HG03108 (cell line): ENCODE data around the gene DNAJC15.

Experiments
- ATAC-seq: cut with Tn5 transposase; IDR thresholded peaks from one replicate; pipeline ENCODE4 v1.9.1; 2021; ENCODE audit warnings: moderate library complexity; ENCODE audit not compliant: unreplicated experiment

Gene DNAJC15

DNA sequence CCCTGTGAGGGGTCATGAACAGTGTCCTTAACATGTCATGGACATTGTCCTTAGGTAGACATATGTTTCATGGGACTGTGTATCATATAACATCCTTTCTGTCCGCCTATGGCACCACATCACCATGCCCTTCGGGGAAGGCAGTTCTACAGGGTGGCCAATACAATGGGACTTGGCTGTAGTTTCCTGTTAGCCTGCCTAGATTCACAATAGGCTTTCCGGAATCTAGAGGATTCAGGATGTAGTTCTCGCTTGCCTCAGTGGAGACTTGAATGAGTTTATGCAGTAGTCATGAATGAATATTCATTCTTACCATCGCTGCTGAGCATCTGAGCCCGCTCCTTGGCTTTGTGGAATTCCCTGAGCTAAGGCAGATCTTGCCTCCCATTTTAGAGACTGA lies 100.5 kb downstream of the DNAJC15 start:
- no peak for ATAC-seq

DNA sequence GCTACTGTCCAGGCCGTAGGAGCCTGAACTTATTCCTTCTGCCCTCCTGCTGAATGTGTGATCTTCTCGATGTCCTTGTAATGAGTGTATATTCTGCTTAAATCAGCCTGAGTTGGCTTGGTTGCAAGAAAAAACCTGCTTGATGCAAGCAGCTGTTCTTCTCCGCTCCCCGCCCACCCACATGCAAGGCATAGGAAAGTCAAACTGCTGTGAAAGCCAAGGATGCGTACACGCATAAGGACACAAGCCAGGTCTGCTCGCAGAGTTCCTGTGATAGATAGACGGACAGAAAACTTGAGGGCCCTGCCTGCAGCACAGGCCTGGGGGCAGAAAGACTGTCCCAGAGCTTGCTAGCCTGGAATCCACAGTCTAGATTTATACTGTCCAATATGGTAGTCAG lies 101.1 kb downstream of the DNAJC15 start:
- no peak for ATAC-seq

DNA sequence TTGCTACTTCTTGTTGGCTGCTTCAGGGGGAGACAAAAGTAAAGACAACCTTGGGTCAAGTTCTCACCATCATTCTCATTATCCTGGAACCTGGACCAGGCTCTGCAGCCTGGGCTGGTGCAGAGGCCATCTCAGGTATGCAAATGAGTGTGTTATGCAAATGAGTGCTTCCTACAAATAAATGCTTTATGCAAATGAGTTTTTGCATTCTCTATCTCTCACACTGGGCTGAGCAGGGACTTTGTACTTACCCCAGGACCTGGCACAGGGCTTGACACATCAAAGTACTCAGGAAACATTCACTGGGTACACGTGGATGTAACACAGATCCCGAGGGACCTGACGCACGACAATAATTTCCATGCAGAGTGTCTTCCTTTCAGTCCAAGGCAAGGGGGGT lies 103.0 kb downstream of the DNAJC15 start:
- ATAC-seq, result no peak

DNA sequence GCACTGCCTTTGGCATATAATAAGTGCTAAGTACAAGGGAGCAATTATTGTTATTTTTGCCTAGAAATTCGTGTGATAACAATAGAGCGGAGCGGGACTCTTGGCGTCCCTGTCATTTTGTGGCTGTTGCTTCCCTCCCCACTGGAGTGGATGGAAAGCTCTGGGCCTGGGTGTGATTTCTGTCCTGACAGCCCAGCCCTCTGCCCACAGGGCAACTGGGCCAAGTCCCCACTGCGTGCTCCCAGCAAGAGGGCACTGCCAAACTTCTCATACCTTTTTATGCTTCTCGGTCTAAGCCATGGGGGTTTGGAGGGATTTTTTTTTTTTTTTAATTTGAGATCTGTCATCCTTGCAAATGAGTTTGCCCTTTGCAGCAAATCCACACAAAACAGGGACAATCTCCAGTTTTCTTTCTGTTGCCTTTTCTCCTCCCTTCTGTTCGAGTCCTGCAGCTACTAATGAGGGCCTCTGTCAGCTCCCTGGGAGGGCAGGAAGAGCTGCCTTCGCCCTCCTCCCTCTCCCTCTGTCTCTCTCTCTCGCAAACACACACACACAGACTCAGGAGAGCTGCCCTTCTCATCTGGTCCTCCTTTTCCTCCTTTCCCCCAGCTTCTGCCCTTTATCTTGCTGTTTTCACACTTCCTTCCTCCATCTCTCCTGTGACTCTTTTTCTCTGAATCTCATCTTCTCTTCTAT lies 103.9 kb downstream of the DNAJC15 start:
- ATAC-seq, result no peak

DNA sequence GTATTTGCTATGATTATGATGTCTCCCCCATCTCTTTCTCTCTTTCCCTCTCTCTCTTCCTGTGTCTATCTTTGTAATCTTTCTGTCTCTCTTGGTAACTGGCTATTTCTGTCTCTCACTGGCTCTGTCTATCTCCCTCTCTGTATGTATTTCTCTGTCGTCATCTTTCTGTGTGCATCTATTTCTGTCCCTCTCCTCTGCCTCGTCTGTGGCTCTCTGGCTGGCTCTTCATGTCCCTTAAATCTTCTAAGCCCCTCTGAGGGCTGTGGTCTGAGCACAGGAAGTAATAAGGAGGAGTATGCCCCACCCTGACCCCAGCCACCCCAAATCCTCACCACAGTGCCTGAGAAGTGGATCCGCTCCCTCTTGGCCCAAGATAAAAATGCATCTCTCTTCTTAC lies 104.4 kb downstream of the DNAJC15 start:
- ATAC-seq, result no peak

DNA sequence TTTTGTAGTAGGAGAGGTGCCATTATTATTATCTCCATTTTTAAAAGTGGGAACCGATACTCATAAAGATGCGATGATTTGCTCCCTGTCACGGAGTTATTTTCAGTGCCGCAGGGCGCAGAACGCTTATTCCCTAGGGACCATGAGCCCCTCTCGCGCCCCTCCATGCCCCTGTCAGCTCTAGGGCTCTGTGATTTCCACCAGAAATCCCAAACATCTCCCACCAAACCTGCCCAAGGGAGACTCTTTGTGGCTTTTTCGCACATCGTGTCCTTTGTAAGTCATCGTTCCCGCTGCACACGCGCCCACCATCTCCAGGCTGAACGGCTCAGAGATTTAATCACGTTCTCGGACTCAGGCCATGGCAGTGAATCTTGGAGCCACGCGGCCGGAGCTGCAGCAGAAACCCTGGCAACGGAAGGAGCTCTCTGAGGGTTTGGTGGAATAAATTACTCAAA lies 105.1 kb downstream of the DNAJC15 start:
- no peak for ATAC-seq

DNA sequence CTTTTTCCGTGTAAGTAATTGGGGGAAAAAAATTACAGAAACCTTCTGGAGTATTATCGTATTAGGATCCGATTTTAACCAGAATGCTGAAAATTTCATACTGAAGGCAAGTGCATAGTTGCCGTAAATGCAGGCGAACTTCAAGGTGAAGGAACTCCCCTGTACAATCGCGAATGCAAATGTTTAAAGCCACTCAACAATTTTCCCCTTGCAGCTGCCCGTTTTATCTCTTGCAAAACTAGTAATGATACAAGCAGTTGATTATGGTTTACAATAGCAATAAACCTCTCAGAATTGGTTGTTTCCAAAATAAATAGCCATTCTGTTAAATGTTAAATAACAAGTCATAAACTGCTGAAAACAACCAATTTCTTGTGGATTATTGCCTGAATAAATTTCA lies 105.7 kb downstream of the DNAJC15 start:
- ATAC-seq, result no peak

DNA sequence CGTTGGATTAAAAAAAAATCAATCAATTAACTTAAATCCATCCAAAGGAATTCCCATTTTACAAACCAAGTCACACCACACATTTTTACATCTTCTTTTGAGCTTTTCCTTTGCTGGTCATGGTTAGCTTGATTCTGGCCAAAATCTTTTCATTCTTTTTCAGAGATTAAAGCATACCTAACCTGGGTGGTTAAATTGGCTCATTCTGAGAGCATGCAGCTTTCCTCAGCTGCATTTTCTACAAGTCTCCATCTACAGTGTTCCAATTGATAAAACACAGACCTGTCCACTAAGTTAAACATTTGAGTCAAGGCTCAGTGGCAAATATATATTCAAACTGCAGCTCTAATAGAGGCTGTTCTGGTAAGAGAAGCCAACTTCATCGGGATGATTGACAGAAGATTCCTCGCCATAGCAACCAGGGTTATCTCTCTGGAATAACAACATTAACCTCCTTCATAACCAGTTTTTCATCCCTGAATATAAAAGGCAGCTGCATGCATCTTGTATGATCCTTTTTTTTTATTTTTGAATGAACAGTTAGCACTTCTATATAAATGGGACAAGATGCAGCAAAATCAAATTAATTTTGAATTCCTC lies 106.2 kb downstream of the DNAJC15 start:
- ATAC-seq, result no peak

DNA sequence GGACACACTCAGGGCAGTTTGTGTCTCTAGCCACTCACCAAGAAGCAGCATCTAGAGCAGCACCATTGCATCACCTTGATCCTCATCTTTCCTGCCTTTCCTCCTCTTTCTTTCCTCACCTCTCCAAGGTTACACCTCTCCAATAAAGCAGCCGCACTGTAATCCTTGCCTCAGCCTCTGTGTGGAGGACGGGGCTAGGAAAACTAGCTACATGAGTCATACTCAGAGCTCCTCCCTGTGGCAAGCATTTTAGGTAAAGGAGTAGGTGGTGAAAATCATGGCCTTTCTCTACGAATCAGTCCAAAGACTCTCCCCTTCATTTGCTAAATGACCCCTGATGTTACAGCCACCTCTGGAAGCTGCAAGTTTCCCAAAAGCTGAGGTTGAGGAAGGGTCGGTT lies 108.9 kb downstream of the DNAJC15 start:
- ATAC-seq, result no peak

DNA sequence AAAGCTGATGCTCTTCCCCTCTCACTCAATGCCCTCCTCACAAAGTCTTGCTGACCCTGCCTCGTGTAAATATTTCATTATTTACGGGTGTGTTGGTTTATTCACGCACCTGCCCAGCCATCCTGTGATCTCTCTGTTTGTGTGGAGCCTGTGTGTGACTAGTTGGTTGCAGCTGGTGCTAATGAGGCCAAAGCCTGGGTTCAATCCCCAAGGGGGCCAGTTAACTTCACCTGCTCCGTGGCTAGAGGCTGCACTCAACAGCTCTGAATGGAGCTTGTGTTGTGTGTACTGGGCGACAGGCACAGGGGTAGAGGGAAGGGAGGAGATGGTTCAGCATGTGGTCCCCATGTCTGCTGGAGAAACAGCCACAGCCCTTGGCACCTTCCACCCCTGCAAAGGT lies 109.5 kb downstream of the DNAJC15 start:
- no peak for ATAC-seq

DNA sequence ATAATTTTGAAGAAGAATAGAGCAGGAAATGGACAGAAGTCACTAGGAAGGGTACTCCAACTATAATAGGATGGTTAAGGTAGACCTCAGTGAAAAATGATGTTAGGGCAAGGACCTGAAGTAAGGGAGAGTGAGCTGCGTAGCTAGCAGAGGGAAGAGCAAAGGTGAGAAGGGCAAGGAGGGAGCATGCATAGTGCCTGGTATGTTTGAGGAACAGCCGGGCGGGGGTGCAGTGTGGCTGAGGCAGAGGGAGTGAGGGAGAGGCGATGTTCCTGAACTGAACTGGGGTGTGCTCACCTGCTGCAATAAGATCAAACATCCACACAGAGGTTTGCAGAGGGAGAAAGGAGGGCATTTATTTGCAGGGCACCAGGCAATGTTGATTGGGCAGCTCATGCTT lies 110.4 kb downstream of the DNAJC15 start:
- no peak for ATAC-seq

DNA sequence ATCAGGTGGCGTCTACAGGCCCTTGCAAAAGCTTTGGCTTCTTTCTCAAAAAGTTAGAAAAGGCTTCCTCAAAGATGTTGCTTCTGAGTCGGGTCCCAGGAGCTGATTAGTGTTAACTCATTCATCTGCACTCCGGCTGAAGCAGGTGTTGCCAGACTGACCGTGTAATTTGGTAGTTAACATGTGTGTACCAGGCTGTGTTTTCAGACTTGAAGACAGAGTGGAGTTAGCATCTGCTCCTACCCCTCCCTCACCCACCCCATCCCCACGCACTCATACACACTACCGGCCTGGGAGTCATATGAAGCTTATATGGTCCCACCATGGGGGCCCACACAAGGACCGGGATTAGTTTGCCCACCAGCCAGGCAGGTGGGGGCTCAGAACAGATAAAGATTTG lies 111.5 kb downstream of the DNAJC15 start:
- no peak for ATAC-seq

DNA sequence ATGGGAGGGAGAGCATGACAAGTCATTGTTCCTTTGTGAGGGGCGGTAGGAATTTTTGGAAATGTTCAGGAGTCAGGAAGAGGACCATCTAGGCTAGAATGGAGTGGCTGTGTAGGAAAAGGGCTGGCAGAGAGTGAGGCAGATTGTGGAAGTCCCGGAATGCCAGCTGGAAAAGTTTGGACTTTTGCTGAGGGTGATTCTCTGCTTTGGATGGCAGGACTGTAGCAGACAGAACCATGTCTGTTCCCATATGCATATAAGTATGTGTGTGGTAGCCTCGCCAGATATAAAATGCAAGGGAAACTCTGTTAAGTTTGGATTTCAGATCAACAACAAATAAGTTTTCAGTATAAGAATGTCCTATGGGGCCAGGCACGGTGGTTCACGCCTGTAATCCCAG lies 112.1 kb downstream of the DNAJC15 start:
- no peak for ATAC-seq

DNA sequence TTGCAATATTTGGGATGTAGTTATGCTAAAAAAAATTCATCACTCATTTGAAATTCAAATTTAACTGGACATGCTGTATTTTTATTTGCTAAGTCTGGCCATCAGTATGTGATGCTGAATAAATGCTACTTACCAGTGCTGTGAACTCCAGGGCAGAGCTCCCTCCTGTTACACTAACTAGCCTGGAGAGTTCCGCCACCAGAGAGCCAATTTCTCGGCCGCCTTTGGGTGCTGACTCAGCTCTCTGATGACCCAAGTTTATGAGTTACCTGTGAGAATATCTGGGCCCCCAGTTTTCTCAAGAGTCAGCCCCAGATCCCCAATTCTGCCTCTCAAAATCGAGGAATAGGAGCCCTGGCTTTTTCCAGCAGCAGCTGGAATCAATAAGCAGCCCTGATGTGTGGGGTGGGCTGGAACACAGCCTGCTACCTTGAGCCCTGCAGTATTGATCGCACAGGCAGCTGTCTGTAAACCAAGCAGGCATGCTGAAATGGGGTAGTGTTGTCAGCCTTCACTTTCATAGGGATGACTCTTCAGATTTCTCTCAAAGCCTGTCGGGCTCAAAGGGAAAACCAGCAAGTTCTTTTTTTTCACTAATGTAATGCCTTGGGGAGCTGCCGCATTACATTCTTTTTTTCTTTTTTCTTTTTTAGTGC lies 113.7 kb downstream of the DNAJC15 start:
- ATAC-seq, result no peak

DNA sequence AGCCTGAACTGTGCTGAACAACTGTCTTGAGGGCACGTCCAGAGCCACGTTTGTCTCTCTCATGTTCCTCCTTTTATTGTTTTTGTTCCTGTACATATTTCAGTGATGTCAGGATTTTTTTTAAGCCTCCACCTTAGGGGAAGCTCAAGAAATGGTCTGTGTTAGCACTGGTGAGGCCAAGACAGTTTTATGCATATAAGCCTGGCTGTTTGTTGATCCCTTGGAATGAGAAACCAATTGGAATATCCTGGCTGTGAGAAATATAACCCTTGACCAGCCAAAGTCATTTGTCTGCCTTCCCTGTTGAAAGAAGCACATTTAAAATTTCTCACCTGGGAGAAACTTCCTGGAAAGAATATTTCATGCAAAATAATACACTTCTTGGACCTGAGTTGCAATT lies 115.8 kb downstream of the DNAJC15 start:
- ATAC-seq, result no peak

DNA sequence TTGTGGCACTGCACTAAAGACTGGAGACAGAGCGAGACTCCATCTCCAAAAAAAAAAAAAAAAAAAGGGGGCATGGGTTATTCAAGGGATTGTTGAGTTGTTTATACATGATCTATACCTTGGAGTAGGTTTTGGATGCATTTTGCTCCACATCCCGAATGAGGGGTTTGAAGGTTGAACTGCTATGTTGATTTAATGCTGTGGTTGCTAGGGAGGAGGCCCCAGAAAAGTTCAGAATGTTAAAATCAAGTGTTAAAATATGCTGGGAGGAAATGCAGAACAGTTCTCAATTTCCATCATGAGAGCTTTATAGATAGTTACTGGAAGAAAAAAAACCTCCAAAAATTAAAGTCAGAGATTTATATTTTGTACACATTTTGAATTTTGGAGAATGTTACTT lies 116.5 kb downstream of the DNAJC15 start:
- ATAC-seq, result no peak

DNA sequence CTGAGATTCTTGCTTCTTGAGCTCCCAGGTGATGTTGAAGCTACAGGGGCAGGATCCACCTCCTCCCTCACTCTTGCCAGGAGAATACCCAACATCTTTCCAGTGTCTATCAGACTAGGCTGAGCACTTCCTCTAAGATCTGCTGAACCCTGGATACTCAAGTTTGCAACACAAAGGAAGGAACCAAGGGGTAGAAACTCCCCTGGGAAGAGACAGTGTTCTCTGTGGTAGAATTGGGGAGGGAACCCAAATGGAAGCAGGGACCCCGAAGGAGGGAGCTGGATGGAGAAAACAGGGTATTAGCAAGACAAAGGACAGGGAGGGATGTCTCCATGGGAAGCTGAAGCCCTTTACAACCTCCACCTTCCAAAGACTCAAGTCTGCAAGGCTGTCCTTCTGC lies 117.6 kb downstream of the DNAJC15 start:
- no peak for ATAC-seq

DNA sequence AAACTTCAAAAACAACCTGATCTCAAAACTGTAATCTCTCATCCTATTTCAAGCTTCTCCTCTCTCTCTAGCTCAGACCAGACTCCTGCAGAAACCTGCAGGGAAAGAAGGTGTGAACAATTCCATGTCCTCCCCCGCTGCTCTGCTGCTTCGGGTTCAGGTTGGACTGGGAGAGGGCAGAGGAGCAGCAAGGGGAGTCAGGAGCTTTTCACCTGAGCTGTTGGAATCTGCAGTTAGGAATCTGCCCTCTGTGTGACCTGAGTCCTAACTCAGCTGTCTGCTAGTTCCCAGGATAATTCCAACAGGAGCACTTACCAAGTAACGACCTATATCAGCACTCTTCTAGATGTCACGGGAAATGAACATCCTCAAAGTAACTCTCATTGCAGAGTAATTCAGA lies 118.3 kb downstream of the DNAJC15 start:
- no peak for ATAC-seq

DNA sequence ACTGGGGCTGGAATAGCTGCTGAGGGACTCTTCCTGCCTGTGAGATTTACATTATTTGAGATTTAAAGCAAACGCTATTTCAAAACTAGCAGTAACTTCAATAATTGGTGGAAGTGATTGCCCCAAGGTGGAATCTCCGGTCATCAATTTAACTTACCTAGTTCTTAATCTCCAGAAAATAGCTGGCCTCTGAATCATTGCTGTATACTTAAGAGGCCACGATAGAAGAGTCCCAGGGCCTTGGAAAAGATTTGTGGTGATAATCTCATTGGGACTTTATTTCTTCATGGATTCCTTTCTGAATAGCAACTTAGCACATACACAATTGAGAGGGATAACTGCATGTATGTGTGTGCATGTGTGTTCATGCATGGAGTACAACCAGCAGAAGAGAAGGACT lies 120.2 kb downstream of the DNAJC15 start:
- ATAC-seq, result no peak

DNA sequence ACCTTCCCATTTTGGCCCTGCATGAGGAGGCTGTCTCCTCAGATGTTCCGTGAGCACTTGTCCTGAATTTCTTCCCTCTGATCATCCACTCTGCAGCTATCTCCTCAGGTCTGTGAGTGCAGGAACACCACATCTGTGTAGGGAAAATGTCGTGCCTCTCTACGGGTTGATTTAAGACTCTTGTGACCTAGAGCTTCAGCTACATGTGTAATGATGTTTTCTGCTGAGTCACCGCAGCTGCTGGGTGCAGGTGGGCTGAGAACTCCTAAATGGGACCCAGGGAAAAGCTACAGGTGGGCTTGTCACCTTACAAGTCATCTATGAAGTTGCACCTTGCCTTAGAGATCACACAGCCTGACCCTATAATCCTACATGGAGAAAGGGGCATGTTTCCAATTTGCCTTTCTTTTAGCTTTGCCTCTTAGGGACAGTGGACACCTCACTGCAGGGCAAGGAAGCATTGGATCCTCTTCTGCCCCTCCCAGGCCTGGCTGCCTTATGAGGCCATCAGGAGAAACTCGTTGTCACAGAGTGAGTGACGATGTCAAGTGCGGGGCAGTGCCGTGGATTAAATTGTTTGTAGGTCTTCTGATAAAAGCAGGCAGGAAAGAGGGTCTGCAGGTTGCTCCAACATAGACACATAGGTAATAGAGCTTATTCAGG lies 122.3 kb downstream of the DNAJC15 start:
- no peak for ATAC-seq

DNA sequence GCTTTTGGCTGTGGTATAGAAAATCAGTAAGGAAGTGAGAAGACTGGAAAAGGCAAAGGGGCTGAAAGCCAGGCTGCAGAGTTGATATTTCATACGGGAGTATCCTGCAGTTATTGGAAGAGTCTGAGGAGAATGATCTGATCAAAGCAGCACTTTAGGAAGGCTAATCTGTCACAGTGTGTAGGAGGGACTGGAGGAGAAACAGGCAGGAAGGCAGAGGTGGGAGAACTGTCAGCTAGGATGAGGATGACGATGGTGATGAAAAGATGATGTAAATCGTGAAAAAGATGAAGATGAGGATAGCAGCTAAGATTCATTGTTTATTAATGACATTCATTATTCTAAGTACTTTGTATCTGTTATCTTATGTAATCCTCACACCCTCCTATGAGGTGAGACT lies 123.0 kb downstream of the DNAJC15 start:
- ATAC-seq, result no peak
